IPS DF 4.7 (cell line): Measurements from ENCODE around the gene EPB41.
"Not testable (repeated sequence)": the region's sequence is repeated elsewhere in the genome, so short reads cannot be mapped to it uniquely, and the experiment has no call there.

Source experiments
- DNase-seq: peaks from one replicate; pipeline ENCODE4 v3.0.0-alpha.2; 2013; ENCODE audit warnings: low spot score; ENCODE audit errors: extremely low read depth

Gene EPB41

GRCh38 chr1:29047142-29047541 lies 132.8 kb downstream of the EPB41 start:
- DNase-seq = no peak

DNA sequence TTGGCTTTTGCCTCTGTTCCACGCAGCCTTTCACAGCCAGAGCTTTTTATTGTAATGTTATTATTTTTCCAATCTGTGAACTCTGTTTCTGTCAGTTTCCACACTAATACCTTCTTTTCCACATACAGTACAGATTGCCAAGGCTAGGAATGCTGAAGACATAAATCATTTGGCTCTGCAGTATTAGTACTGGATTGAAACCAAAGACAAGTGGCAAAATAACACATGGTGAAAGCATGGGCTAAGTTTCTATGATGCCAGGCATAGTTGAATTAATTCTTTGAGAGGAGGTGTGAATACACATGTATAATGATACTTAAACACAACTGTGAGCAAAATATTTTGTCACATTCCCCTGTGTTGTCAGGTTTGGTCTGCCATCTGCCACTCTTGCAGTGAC lies 135.8 kb downstream of the EPB41 start:
- DNase-seq = no peak

DNA sequence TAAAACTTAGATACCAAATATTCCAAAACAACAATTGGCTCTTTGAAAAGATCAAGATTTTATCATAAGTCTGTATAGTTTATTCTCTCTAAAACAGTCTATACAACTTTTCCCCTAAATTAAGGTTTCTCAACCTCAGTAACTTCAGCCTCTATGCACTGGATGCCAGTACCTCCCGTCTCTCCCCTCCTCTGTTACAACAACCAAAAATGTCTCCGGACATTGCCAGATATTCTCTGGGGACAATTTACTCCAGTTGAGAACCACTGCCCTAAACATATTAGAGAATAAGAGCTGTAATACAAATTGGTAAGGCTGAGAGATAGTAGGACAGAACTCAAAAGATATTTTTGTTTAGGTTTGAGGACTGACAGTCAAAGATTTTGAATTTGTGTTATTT lies 137.7 kb downstream of the EPB41 start:
- DNase-seq = no peak

DNA sequence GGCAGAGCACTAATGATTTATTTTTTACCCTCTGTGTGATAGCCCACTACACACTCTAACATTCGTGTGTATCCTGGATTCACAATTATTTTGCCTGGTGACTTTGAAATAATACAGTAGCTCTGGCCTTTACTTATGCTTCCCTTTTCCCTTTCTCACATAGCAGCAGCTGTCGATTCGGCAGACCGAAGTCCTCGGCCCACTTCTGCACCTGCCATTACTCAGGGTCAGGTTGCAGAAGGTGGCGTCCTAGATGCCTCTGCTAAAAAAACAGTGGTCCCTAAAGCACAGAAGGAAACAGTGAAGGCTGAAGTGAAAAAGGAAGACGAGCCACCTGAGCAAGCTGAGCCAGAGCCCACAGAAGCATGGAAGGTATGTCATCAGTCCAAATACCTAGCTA lies 138.6 kb downstream of the EPB41 start:
- no peak for DNase-seq

- DNase-seq = no peak
These were observed 140.8 kb downstream of the EPB41 start for GRCh38 chr1:29055160-29055559.

DNA sequence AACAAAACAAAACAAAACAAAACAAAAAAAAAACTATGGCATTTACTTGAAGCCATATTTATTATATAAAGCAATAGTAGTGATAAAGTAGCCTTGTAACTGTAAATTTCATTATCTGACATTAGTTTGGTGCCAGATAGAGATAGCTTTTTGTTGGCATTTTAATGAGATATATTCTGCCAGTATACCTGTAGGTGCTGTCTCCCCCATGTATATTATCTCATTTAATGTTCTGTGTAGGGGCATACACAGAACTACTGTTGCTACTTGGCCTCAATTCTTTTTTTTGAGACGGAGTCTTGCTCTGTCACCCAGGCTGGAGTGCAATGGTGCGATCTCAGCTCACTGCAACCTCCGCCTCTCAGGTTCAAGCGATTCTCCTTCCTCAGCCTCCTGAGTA lies 141.9 kb downstream of the EPB41 start:
- no peak for DNase-seq

GRCh38 chr1:29057700-29058099 lies 143.3 kb downstream of the EPB41 start:
- DNase-seq = no peak

GRCh38 chr1:29062157-29062942 lies 148.0 kb downstream of the EPB41 start:
- no peak for DNase-seq

DNA sequence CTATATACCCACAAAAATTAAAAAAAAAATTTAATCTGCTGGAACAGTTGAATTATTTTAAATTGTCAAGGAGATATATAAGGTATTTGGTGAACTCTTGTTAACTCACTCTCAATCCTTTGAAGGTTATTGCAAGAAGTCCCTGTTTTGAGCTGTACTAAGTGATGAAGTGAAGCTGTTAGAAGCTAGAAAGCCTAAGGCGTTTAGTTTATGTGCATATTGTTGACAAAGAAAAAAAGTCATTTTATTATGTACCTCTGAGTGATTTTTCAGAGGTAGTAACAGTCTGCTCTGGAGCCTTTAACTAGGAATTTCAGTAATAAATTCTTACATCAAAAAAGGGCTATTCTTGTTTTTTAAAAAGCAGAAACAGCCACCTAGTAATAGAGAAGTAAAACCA lies 149.7 kb downstream of the EPB41 start:
- no peak for DNase-seq

- no peak for DNase-seq
These were observed 162.8 kb downstream of the EPB41 start for GRCh38 chr1:29077155-29077554.

- DNase-seq = not testable (repeated sequence)
These were observed 165.7 kb downstream of the EPB41 start for GRCh38 chr1:29079916-29080629.

- DNase-seq = no peak
These were observed 166.8 kb downstream of the EPB41 start for GRCh38 chr1:29081201-29081600.

DNA sequence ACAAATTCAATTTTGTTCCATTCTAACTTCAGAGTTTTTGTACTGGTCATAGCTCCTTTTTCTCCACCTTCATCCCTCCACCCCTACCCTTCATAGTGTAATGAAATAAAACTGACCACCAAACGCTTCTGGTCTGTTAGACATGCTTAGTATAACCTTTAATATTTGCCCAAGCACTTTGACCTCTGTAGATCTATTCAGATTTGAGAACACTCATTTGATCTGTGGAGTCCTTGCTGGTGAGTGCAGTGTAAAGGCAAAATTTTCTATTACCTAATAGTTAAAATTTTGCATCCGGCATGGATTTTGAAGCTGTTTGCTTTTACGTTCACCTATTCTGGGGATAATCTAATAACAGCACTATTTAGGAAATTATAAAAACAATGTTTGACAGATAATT lies 168.2 kb downstream of the EPB41 start:
- no peak for DNase-seq

GRCh38 chr1:29083317-29084195 lies 169.2 kb downstream of the EPB41 start:
- DNase-seq = no peak

GRCh38 chr1:29084196-29084521 lies 169.8 kb downstream of the EPB41 start:
- no peak for DNase-seq

DNA sequence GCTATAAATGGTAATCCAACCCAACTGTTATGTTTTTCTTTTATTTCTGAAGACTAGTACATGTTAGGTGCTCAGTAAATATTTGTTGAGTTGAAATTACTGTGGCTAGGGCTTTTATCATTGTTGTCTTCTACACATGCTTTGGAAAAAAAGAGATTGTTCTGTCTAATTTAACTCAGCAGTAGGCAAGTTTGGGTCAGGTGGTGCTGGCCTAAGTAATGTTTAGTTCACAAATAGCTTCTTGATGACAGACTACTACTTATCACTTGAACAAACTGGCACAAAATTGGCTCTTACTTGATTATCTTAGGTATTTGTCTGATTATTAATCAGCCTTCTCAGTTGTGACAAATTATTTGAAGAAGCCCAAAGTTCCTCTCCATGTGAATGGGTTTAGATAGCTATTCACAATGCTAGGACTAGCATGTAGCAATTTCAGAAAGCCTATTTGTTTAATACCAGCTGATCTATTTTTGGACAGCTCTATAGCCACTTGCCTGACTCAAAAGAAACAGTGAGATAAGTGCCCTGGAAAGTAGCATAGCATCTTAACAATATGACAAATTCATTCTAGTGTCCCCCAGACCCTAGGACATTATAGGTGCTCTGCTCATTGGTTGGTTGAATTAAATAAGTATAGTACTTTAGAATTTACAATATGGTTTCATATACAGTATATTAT lies 176.7 kb downstream of the EPB41 start:
- DNase-seq = no peak

GRCh38 chr1:29092704-29093103 lies 178.3 kb downstream of the EPB41 start:
- not testable (repeated sequence) for DNase-seq

- no peak for DNase-seq
These were observed 180.1 kb downstream of the EPB41 start for GRCh38 chr1:29094433-29094832.

- no peak for DNase-seq
These were observed 180.6 kb downstream of the EPB41 start for GRCh38 chr1:29094954-29095353.

- DNase-seq = no peak
These were observed 182.0 kb downstream of the EPB41 start for GRCh38 chr1:29096231-29096886.

- DNase-seq = no peak
These were observed 184.9 kb downstream of the EPB41 start for GRCh38 chr1:29099286-29099685.
